Measurements from ENCODE around the gene ATP2B2. TPM values are rescaled to one million over a fixed set of nuclear protein-coding genes. Genes with fewer than 3 reads are reported as not detected.

ATP2B2 gene
- 1 to 10 TPM in 2 of 8 experiments, under 1 TPM in 6; 0.04 to 3.5 (median 0.73) TPM for total RNA-seq

DNA sequence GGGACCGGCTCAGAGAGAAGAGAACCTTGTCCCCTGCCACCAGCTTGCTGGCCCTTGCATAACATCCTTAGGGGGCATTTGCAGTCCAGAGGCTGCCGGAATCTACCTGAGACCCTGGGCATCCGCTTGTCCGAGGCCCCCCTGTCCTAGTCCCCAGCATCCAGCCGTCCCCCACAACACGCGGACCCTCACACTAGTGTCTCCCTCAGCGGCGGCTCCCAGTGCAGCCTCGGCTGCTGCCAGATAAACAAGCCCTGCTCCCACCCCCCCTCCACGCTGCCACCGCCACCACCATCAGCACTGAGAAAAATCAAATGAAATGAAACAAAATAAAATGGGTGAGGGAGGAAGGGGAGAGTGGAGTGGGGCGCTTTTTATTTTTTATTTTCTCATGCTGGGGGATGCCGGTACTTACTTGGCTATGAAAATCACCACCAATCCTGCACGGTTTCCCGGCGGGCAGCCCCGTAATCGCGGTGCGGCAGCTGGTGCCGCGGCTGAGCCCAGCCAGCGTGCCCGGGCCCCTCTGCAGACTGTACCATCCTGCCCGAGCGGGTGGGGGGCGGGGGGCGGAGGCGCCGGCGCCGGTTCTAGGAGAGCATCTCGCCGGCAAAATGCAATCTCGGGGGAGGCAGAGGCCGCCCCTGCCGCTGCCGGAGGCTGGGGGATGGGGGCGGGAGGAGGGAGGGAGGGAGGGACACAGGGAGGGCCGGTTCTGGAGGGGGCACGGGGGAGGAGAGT, at the start of gene ATP2B2:
Gene ATP2B2 (minus strand): TSS at position 537 of the 741 bp plus-strand sequence. CDS start 56,043 bp downstream, outside the sequence.
- peaks cover 11 to 13% of the 10 kb centered on the region in 2 donors for H3K4me1 ChIP-seq (replicated peaks in 1 of 2)
- H3K4me3 ChIP-seq = peak within 1 kb of the TSS; percentile 24 to 42 (median 31)
- in situ Hi-C loops (cut with MboI; ENCODE audit: low pct_unique_long_range_greater_than_20kb in 2 of 9, low sequenced_read_pairs in 9 of 9, unreplicated experiment in 9 of 9) = no loop called here
- peak within 1 kb of the TSS in 1 of 2 donors; percentile 40 for H3K27ac ChIP-seq
- 40 to 67% methylated on average over 1 of the region's 42 CpGs; no CpG with 5 or more reads in 8 of the 10 experiments for WGBS, 10 experiments
- ATAC-seq (replicated peaks in 6 of 8) = peak; percentile 22 to 89 (median 85)

DNA sequence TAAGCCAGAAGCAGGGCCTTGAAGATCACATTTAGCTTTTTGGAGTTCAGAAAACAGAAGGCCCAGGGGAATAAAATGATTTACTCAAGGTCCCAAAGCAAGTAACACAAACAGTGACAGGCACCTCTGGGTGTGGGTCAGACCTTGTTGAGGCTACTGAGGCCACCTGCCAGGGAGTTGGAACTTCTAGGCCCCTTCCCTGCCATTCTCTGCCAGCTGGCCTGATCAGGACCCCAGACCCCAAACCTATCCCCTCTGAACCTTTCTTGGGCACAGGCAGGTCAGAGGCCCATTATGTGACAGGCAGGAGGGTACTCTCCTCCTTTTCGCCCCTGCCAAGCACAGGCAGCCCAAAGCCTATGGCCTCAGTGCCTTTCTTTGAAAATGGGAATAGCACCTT, 49.4 kb upstream of the ATP2B2 start:
- no peak for ATAC-seq (replicated peaks in 6 of 8)
- in situ Hi-C loops (cut with MboI; ENCODE audit: low pct_unique_long_range_greater_than_20kb in 2 of 9, low sequenced_read_pairs in 9 of 9, unreplicated experiment in 9 of 9) = no loop called here
- peak overlapping the region in 1 of 2 donors; percentile 86 for H3K27ac ChIP-seq
- H3K4me3 ChIP-seq = no peak overlapping the region
- H3K4me1 ChIP-seq (replicated peaks in 1 of 2) = peaks cover 6 to 24% of the 10 kb centered on the region in 2 donors
- WGBS, 10 experiments = 60 to 100% methylated on average over 1 of the region's 1 CpG; no CpG with 5 or more reads in 8 of the 10 experiments

- H3K27ac ChIP-seq = peak overlapping the region; percentile 61 to 86
- H3K4me1 ChIP-seq (replicated peaks in 1 of 2) = peaks cover 6 to 24% of the 10 kb centered on the region in 2 donors
- no peak overlapping the region for H3K4me3 ChIP-seq
- 81 to 90% (median 86%) methylated on average over 1 to 3 of the region's 3 CpGs; no CpG with 5 or more reads in 7 of the 10 experiments for WGBS, 10 experiments
- in situ Hi-C loops (cut with MboI; ENCODE audit: low pct_unique_long_range_greater_than_20kb in 2 of 9, low sequenced_read_pairs in 9 of 9, unreplicated experiment in 9 of 9) = no loop called here
- no peak for ATAC-seq (replicated peaks in 6 of 8)
These were observed 48.8 kb upstream of the ATP2B2 start for GRCh38 chr3:10554236-10554611.

- Histone ChIP-seq H3K27ac (peak overlapping the region; percentile 61 to 86), H3K4me3 (no peak overlapping the region), H3K4me1 (replicated peaks in 1 of 2) (peaks cover 6 to 24% of the 10 kb centered on the region in 2 donors)
- in situ Hi-C loops (cut with MboI; ENCODE audit: low pct_unique_long_range_greater_than_20kb in 2 of 9, low sequenced_read_pairs in 9 of 9, unreplicated experiment in 9 of 9) = no loop called here
- 0 to 33% (median 12%) methylated on average over 1 to 3 of the region's 9 CpGs; no CpG with 5 or more reads in 4 of the 10 experiments for WGBS, 10 experiments
- peak; percentile 57 to 94 (median 93) for ATAC-seq (replicated peaks in 6 of 8)
These were observed 48.3 kb upstream of the ATP2B2 start for GRCh38 chr3:10553591-10554235.

- H3K4me3 ChIP-seq = no peak overlapping the region
These were observed 47.2 kb upstream of the ATP2B2 start for GRCh38 chr3:10552631-10552943.

DNA sequence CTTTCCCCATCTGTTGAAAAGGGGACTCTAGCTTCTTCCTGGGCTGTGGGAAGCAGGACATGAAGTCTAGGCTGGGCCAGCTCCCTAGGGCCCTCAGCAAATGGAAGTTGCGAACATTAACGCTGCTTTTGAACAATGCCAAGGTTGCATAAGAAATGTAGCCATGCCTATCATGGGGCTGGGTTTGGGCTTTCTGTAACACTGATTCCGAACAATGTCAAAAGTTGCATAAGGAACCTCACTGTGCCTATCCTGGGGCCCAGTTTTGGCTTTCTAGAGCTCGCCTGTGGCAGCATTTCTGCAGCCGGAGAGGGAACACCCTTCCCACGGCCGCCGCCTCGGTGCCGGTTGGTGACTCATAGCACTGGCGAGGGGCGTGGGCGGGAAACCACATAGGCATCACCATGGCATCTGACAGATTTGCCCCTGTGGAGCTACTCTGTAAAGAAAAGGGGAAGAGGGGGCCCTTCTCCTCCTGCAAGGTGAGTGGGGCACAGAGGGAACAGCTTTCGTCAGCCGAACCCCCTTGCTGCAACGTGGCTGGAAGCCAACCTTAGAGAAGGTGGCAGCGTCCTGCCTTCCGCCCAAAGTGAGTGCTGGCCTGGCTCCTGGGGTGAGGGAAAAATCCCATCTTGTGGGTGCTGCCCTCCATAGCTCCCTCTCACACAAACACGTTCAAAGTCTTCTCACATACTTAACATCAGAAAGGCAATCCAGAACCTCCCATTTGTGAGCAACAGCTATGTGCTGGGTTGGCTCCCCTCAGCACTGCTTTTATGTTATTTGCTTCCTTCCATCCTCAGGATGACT, 46.6 kb upstream of the ATP2B2 start:
- WGBS, 10 experiments = 13 to 100% (median 83%) methylated on average over 1 to 7 of the region's 19 CpGs; no CpG with 5 or more reads in 3 of the 10 experiments
- peaks cover 6 to 24% of the 10 kb centered on the region in 2 donors for H3K4me1 ChIP-seq (replicated peaks in 1 of 2)
- H3K4me3 ChIP-seq = no peak overlapping the region
- no peak overlapping the region for H3K27ac ChIP-seq
- in situ Hi-C loops (cut with MboI; ENCODE audit: low pct_unique_long_range_greater_than_20kb in 2 of 9, low sequenced_read_pairs in 9 of 9, unreplicated experiment in 9 of 9) = no loop called here
- ATAC-seq (replicated peaks in 6 of 8) = peak in 3 of 8 experiments; percentile 70 to 79 (median 70)

More at GRCh38 chr3:10552631-10552943, 47.2 kb upstream of the ATP2B2 start:
- in situ Hi-C loops (cut with MboI; ENCODE audit: low pct_unique_long_range_greater_than_20kb in 2 of 9, low sequenced_read_pairs in 9 of 9, unreplicated experiment in 9 of 9) = no loop called here
- 20 to 100% (median 89%) methylated on average over 1 of the region's 1 CpG; no CpG with 5 or more reads in 7 of the 10 experiments for WGBS, 10 experiments
- Histone ChIP-seq H3K4me1 (replicated peaks in 1 of 2) (peaks cover 6 to 24% of the 10 kb centered on the region in 2 donors), H3K27ac (no peak overlapping the region)
- no peak for ATAC-seq (replicated peaks in 6 of 8)

DNA sequence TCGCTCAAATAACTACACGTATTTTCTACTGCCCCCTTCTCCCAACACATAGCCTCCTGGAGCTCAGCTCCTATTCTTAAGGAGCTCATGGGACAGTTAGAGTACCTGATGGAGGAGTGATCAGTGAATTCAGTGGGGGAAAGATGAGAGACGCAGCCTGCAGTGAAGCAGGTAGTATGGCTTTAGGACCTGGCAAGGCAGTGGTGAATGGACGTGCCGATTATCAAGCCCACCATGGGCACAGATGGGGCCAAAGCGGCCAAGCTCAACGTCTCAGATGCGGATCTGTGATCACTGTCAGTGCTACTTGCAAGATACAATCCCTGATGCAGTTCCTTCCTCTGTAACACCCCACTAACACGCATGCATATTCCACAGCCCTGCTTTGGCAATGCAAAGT, 45.8 kb upstream of the ATP2B2 start:
- Histone ChIP-seq H3K4me1 (replicated peaks in 1 of 2) (peaks cover 6 to 24% of the 10 kb centered on the region in 2 donors), H3K4me3 (no peak overlapping the region), H3K27ac (no peak overlapping the region)
- in situ Hi-C loops (cut with MboI; ENCODE audit: low pct_unique_long_range_greater_than_20kb in 2 of 9, low sequenced_read_pairs in 9 of 9, unreplicated experiment in 9 of 9) = no loop called here
- no peak for ATAC-seq (replicated peaks in 6 of 8)
- WGBS, 10 experiments = 10 to 100% (median 90%) methylated on average over 1 to 8 of the region's 9 CpGs; no CpG with 5 or more reads in 2 of the 10 experiments

- in situ Hi-C loops (cut with MboI; ENCODE audit: low pct_unique_long_range_greater_than_20kb in 2 of 9, low sequenced_read_pairs in 9 of 9, unreplicated experiment in 9 of 9) = no loop called here
- no peak overlapping the region for H3K27ac ChIP-seq
- peak in 1 of 8 experiments; percentile 18 for ATAC-seq (replicated peaks in 6 of 8)
- H3K4me1 ChIP-seq (replicated peaks in 1 of 2) = peaks cover 6 to 24% of the 10 kb centered on the region in 2 donors
- WGBS, 10 experiments = 41 to 100% (median 75%) methylated on average over 1 to 8 of the region's 10 CpGs; no CpG with 5 or more reads in 5 of the 10 experiments
- no peak overlapping the region for H3K4me3 ChIP-seq
These were observed 45.3 kb upstream of the ATP2B2 start for GRCh38 chr3:10550705-10551104.

DNA sequence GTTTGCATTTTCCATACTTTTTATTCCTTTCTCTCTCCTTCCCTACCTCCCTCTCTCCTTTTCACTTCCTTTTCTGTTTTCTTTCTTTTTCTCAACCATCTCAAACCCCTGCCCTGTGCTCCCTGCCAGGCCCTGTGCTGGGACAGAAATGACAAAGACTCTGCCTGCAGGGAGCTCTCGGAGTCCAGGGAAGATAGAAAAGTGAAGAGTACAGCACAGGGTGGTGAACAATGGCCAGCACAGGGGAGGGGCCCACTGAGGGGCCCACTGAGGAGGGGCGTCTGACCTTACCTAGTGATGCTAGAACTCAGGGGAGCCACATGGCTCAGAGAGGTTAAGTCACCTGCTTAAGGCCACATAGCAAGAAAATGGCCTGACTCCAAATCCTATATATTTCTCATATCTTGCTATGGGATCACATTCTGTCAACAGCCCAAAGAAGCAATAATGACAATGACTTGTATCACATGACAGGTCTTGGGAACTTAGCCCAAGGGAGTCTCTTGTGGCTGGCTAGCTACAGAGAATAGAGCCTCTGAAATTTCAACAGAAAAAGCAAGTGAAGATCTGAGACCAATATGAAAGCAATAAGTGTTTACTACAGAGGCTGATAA, 44.3 kb upstream of the ATP2B2 start:
- peaks cover 6 to 24% of the 10 kb centered on the region in 2 donors for H3K4me1 ChIP-seq (replicated peaks in 1 of 2)
- H3K4me3 ChIP-seq = no peak overlapping the region
- ATAC-seq (replicated peaks in 6 of 8) = no peak
- in situ Hi-C loops (cut with MboI; ENCODE audit: low pct_unique_long_range_greater_than_20kb in 2 of 9, low sequenced_read_pairs in 9 of 9, unreplicated experiment in 9 of 9) = no loop called here
- WGBS, 10 experiments = 10 to 100% (median 60%) methylated on average over 1 to 2 of the region's 2 CpGs; no CpG with 5 or more reads in 5 of the 10 experiments
- no peak overlapping the region for H3K27ac ChIP-seq

DNA sequence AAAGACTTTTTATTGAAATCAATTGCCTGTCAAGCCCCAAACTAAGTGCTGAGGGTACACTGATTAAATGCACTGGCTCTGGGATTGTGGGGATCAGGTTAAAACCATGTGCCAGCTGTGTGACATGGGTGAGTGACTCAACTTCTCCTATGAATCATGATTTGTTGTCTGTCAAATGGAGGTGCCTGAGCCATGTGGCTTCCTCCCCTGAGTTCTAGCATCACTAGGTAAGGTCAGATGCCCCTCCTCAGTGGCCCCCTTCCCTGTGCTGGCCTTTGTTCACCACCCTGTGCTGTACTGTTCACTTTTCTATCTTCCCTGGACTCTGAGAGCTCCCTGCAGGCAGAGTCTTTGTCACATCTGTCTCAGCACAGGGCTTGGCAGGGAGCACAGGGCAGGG, 43.6 kb upstream of the ATP2B2 start:
- ATAC-seq (replicated peaks in 6 of 8) = no peak
- H3K4me1 ChIP-seq (replicated peaks in 1 of 2) = peaks cover 1 to 19% of the 10 kb centered on the region in 2 donors
- in situ Hi-C loops (cut with MboI; ENCODE audit: low pct_unique_long_range_greater_than_20kb in 2 of 9, low sequenced_read_pairs in 9 of 9, unreplicated experiment in 9 of 9) = no loop called here
- no peak overlapping the region for H3K4me3 ChIP-seq
- no peak overlapping the region for H3K27ac ChIP-seq

- in situ Hi-C loops (cut with MboI; ENCODE audit: low pct_unique_long_range_greater_than_20kb in 2 of 9, low sequenced_read_pairs in 9 of 9, unreplicated experiment in 9 of 9) = no loop called here
- WGBS, 10 experiments = 0 to 83% (median 59%) methylated on average over 1 to 3 of the region's 6 CpGs; no CpG with 5 or more reads in 2 of the 10 experiments
- no peak overlapping the region for H3K4me3 ChIP-seq
- H3K4me1 ChIP-seq (replicated peaks in 1 of 2) = peaks cover 0 to 11% of the 10 kb centered on the region in 2 donors
- no peak overlapping the region for H3K27ac ChIP-seq
- peak in 1 of 8 experiments; percentile 30 for ATAC-seq (replicated peaks in 6 of 8)
These were observed 42.7 kb upstream of the ATP2B2 start for GRCh38 chr3:10547841-10548783.

DNA sequence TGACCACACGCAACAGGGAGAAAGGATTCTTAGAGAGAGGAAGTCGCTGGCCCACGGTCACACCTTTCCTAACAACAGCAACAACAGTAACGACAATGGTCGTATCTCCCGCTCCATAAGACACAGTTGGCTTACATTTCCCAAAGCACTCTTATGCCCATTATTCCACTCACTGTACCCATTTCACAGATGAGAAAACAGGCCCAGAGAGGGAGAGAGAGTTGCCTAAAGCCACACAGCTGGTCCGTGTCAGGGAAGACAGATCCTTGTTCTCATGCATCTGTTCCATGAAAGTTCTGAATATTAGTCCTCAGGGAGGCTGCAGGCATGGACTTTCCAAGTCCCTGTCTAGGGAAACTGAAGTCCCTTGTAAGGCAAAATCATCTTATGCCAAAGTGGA, 42.0 kb upstream of the ATP2B2 start:
- in situ Hi-C loops (cut with MboI; ENCODE audit: low pct_unique_long_range_greater_than_20kb in 2 of 9, low sequenced_read_pairs in 9 of 9, unreplicated experiment in 9 of 9) = no loop called here
- Histone ChIP-seq H3K27ac (no peak overlapping the region), H3K4me3 (no peak overlapping the region), H3K4me1 (replicated peaks in 1 of 2) (peaks cover 0 to 9% of the 10 kb centered on the region in 2 donors)
- ATAC-seq (replicated peaks in 6 of 8) = no peak
- WGBS, 10 experiments = 0 to 100% (median 90%) methylated on average over 1 to 6 of the region's 7 CpGs; no CpG with 5 or more reads in 3 of the 10 experiments
